ENCODE data around the gene PKP1. TPM values are rescaled to one million over a fixed set of nuclear protein-coding genes. Genes with fewer than 3 reads are reported as not detected.

PKP1 gene
- total RNA-seq, 1 donor from 2014 or later: 0.02 TPM

GRCh38 chr1:201362906-201363305 lies 79.6 kb downstream of the PKP1 start:
- Mint-ChIP-seq H3K27ac (no peak overlapping the region), H3K36me3 (no peaks in the 10 kb centered on the region), H3K9me3 (no peaks in the 10 kb centered on the region), H3K27me3 (ENCODE audit: insufficient read depth, low read depth) (peaks cover 7% of the 10 kb centered on the region), H3K4me3 (no peak overlapping the region), H3K4me1 (peaks cover 11% of the 10 kb centered on the region)
- DNase-seq (ENCODE audit: low spot score): no peak
- H3K9me3 ChIP-seq (ENCODE audit: low read depth): no peaks in the 10 kb centered on the region
- H3F3A ChIP-seq (ENCODE audit: low read depth): no peaks in the 10 kb centered on the region
- no peak overlapping the region for H3K4me2 ChIP-seq
- no peak overlapping the region for H3K27ac ChIP-seq
- peaks cover 6% of the 10 kb centered on the region for H3K4me1 ChIP-seq
- H3K27me3 ChIP-seq: no peaks in the 10 kb centered on the region
- no peaks in the 10 kb centered on the region for H3K36me3 ChIP-seq
- no peak overlapping the region for H3K9ac ChIP-seq
- no peak overlapping the region for H2AFZ ChIP-seq (replicated peaks)
- no peaks in the 10 kb centered on the region for H3K79me2 ChIP-seq (ENCODE audit: low read depth)
- no peak overlapping the region for H3K4me3 ChIP-seq
- no peaks in the 10 kb centered on the region for H4K20me1 ChIP-seq (ENCODE audit: low read depth)
- TF ChIP-seq EZH2phosphoT487 (IDR thresholded peaks at IDR 0.05) (no peak), EZH2 (IDR thresholded peaks at IDR 0.05) (no peak), CTCF (IDR thresholded peaks at IDR 0.05) (no peak)

DNA sequence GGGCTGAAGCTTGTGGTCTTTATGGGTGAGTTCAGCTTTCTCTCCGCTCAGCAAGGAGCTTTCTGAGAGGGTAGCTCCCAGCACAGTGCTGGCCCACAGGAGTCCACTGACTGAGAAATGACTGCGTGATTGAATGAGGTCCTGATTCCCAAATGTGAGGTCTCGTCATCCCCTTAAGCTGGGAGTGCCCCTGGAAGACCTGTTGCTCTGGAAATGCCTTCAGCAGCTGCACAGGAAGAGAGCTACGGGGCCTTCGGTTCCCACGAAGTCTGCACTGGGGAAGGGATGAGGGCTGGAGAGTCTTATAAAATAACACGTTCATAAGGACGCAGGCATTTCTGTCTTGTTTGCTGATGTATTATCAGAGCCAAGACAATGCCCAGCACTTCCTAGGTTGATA lies 80.2 kb downstream of the PKP1 start:
- TF ChIP-seq CTCF (IDR thresholded peaks at IDR 0.05) (no peak), EZH2phosphoT487 (IDR thresholded peaks at IDR 0.05) (no peak), EZH2 (IDR thresholded peaks at IDR 0.05) (no peak)
- peaks cover 11% of the 10 kb centered on the region for H3K4me1 Mint-ChIP-seq
- H3K4me3 Mint-ChIP-seq: no peak overlapping the region
- Histone ChIP-seq H4K20me1 (ENCODE audit: low read depth) (no peaks in the 10 kb centered on the region), H3K4me2 (no peak overlapping the region), H2AFZ (replicated peaks) (no peak overlapping the region), H3K27me3 (no peaks in the 10 kb centered on the region), H3K9ac (no peak overlapping the region), H3K4me3 (no peak overlapping the region), H3K9me3 (ENCODE audit: low read depth) (no peaks in the 10 kb centered on the region), H3F3A (ENCODE audit: low read depth) (no peaks in the 10 kb centered on the region), H3K79me2 (ENCODE audit: low read depth) (no peaks in the 10 kb centered on the region), H3K4me1 (peaks cover 6% of the 10 kb centered on the region), H3K27ac (no peak overlapping the region), H3K36me3 (no peaks in the 10 kb centered on the region)
- H3K36me3 Mint-ChIP-seq: no peaks in the 10 kb centered on the region
- H3K27me3 Mint-ChIP-seq (ENCODE audit: insufficient read depth, low read depth): peaks cover 7% of the 10 kb centered on the region
- no peak overlapping the region for H3K27ac Mint-ChIP-seq
- H3K9me3 Mint-ChIP-seq: no peaks in the 10 kb centered on the region
- no peak for DNase-seq (ENCODE audit: low spot score)

DNA sequence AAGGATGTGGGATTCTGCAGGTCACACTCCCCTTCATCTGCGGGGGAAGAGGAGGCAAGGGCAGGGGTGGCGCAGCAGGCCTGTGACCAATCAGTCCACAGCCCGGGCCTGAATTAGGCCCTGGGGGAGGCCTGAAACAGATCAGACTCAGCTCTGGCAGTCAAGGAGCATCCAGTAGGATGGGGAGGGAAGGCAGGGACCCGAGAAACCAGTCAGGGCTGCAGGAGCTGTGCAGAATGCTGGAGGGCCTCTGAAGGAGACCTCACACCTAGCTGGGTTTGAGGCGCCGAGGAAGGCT lies 81.5 kb downstream of the PKP1 start:
- no peak overlapping the region for H3K4me3 ChIP-seq
- no peaks in the 10 kb centered on the region for H3K79me2 ChIP-seq (ENCODE audit: low read depth)
- H3F3A ChIP-seq (ENCODE audit: low read depth): no peaks in the 10 kb centered on the region
- no peak overlapping the region for H2AFZ ChIP-seq (replicated peaks)
- H3K4me1 ChIP-seq: peaks cover 6% of the 10 kb centered on the region
- H3K27ac ChIP-seq: no peak overlapping the region
- Mint-ChIP-seq H3K9me3 (no peaks in the 10 kb centered on the region), H3K4me3 (no peak overlapping the region), H3K4me1 (peaks cover 5% of the 10 kb centered on the region), H3K27me3 (ENCODE audit: insufficient read depth, low read depth) (peaks cover 4% of the 10 kb centered on the region), H3K36me3 (no peaks in the 10 kb centered on the region), H3K27ac (no peak overlapping the region)
- H3K27me3 ChIP-seq: no peaks in the 10 kb centered on the region
- H3K36me3 ChIP-seq: no peaks in the 10 kb centered on the region
- H3K9me3 ChIP-seq (ENCODE audit: low read depth): no peaks in the 10 kb centered on the region
- no peak for DNase-seq (ENCODE audit: low spot score)
- no peaks in the 10 kb centered on the region for H4K20me1 ChIP-seq (ENCODE audit: low read depth)
- no peak overlapping the region for H3K9ac ChIP-seq
- H3K4me2 ChIP-seq: no peak overlapping the region
- no peak for TF ChIP-seq EZH2 (IDR thresholded peaks at IDR 0.05)
- TF ChIP-seq EZH2phosphoT487 (IDR thresholded peaks at IDR 0.05): no peak
- no peak for TF ChIP-seq CTCF (IDR thresholded peaks at IDR 0.05)

GRCh38 chr1:201365251-201365650 lies 81.9 kb downstream of the PKP1 start:
- H3K27ac ChIP-seq: no peak overlapping the region

More at GRCh38 chr1:201365251-201365650, 81.9 kb downstream of the PKP1 start:
- H3K36me3 Mint-ChIP-seq: no peaks in the 10 kb centered on the region
- no peaks in the 10 kb centered on the region for H3K27me3 ChIP-seq
- peaks cover 5% of the 10 kb centered on the region for H3K4me1 Mint-ChIP-seq
- no peaks in the 10 kb centered on the region for H3K9me3 ChIP-seq (ENCODE audit: low read depth)
- H3K79me2 ChIP-seq (ENCODE audit: low read depth): no peaks in the 10 kb centered on the region
- H2AFZ ChIP-seq (replicated peaks): no peak overlapping the region
- no peak overlapping the region for H3K4me3 Mint-ChIP-seq
- no peaks in the 10 kb centered on the region for H3K9me3 Mint-ChIP-seq
- DNase-seq (ENCODE audit: low spot score): no peak
- H3K4me2 ChIP-seq: no peak overlapping the region
- TF ChIP-seq CTCF (IDR thresholded peaks at IDR 0.05) (no peak), EZH2 (IDR thresholded peaks at IDR 0.05) (no peak), EZH2phosphoT487 (IDR thresholded peaks at IDR 0.05) (no peak)
- H3K27ac Mint-ChIP-seq: no peak overlapping the region
- H3K4me1 ChIP-seq: peaks cover 6% of the 10 kb centered on the region
- no peaks in the 10 kb centered on the region for H4K20me1 ChIP-seq (ENCODE audit: low read depth)
- no peak overlapping the region for H3K4me3 ChIP-seq
- H3F3A ChIP-seq (ENCODE audit: low read depth): no peaks in the 10 kb centered on the region
- no peaks in the 10 kb centered on the region for H3K36me3 ChIP-seq
- no peak overlapping the region for H3K9ac ChIP-seq
- peaks cover 4% of the 10 kb centered on the region for H3K27me3 Mint-ChIP-seq (ENCODE audit: insufficient read depth, low read depth)
